Esophagus squamous epithelium (tissue), 5 donors: ENCODE measurements around the gene TUBGCP5. TPM values are rescaled to one million over a fixed set of nuclear protein-coding genes. Genes with fewer than 3 reads are reported as not detected.
"Not testable (repeated sequence)": the region's sequence is repeated elsewhere in the genome, so short reads cannot be mapped to it uniquely, and the experiment has no call there.

Experiments used
- DNase-seq: peaks from one replicate; lab custom pipeline; 2025; lab: John Stamatoyannopoulos, UW
- H3K27ac ChIP-seq, 4 donors: fragments of 200-600 bp; sonication (generic); one replicate each; pipeline ENCODE4 v1.5.1; 2016 to 2019; ENCODE audit warnings: mild to moderate bottlenecking in 1 of 4
- H3K27me3 ChIP-seq, 4 donors: fragments of 200-600 bp; sonication (generic); 1 replicate in 3 of 4; 2 replicates in 1 of 4; pipeline versions ENCODE4 v1.5.1 to v1.6.0; 2017 to 2021; ENCODE audit warnings: antibody characterized with exemption in 1 of 4
- H3K36me3 ChIP-seq, 3 donors: fragments of 200-600 bp; sonication (generic); one replicate each; pipeline ENCODE4 v1.5.1; 2016 to 2019
- H3K4me1 ChIP-seq, 3 donors: fragments of 200-600 bp; sonication (generic); one replicate each; pipeline ENCODE4 v1.5.1; 2017 to 2019
- H3K4me3 ChIP-seq, 4 donors: fragments of 200-600 bp; sonication (generic); 1 replicate in 3 of 4; 2 replicates in 1 of 4; pipeline ENCODE4 v1.5.1; 2016 to 2019; ENCODE audit warnings: mild to moderate bottlenecking in 2 of 4, moderate library complexity in 1 of 4
- H3K9me3 ChIP-seq, 3 donors: fragments of 200-600 bp; sonication (generic); one replicate each; pipeline ENCODE4 v1.5.1; 2016 to 2019
- POLR2A ChIP-seq, 4 donors: fragments of 450-650 bp; IDR thresholded peaks; one replicate each; pipeline ENCODE4 v1.6.1; 2017; ENCODE audit warnings: antibody characterized with exemption in 4 of 4, mild to moderate bottlenecking in 4 of 4, moderate library complexity in 3 of 4
- WGBS, 2 donors: methylation state at CpG; one replicate each; pipeline ENCODE4 v1.1.5; 2018; 5-methylcytosine and 5-hydroxymethylcytosine counted together
- intact Hi-C: fragments of 100-400 bp; cut with DNase I; formaldehyde crosslinking; loops from one replicate; pipeline ENCODE4 v1.15.0; 2022
- total RNA-seq, 4 donors: library from RNA; depleted of rRNA; stranded (reverse); fragments of >200 nt; gene quantifications; one replicate each; pipeline ENCODE4 v1.1.0, GENCODE V29; 2016
- TF ChIP-seq, protein P1 (sequence below), 6 experiments: fragments of 450-650 bp in 4 of 6; fragments of 200-600 bp in 2 of 6; sonication (generic) in 2 of 6; IDR thresholded peaks; one replicate each; pipeline ENCODE4 v1.5.1; 2016 to 2019; ENCODE audit warnings: antibody characterized with exemption in 6 of 6, mild to moderate bottlenecking in 4 of 6, moderate library complexity in 4 of 6
- donor health status: DM: yes; HTN: yes; CAD: no.

TUBGCP5 gene
- total RNA-seq, 4 donors from 2014 or later, result 10.6 to 33.6 (median 20.0) TPM

DNA sequence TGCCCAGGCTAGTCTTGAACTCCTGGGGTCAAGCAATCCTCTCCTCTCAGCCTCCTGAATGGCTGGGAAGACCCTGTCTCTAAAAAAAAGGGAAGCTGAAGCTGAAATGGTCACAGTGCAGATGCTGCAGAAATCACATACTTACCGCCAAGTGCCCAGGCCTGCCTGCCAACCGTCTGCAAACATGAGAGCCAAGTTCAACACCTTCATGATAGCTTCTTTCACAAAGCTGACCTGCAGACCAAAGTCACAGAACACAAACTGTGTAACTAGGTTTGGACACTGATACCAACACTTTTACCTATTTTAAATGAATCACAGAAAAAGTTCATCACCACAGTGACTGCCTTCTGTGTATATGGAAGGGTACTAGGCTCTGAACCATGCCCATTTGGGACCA lies 36.4 kb downstream of the TUBGCP5 start:
- Histone ChIP-seq H3K9me3 (no peaks in the 10 kb centered on the region), H3K4me3 (no peak overlapping the region), H3K27me3 (no peaks in the 10 kb centered on the region), H3K4me1 (no peaks in the 10 kb centered on the region), H3K27ac (no peak overlapping the region), H3K36me3 (peaks cover 0 to 100% (median 12%) of the 10 kb centered on the region in 3 donors)
- intact Hi-C loops, result no loop called here
- WGBS, 2 donors, result 77 to 93% methylated on average over 2 of the region's 2 CpGs
- no peak for TF ChIP-seq POLR2A (IDR thresholded peaks at IDR 0.05)
- TF ChIP-seq, protein P1, sequence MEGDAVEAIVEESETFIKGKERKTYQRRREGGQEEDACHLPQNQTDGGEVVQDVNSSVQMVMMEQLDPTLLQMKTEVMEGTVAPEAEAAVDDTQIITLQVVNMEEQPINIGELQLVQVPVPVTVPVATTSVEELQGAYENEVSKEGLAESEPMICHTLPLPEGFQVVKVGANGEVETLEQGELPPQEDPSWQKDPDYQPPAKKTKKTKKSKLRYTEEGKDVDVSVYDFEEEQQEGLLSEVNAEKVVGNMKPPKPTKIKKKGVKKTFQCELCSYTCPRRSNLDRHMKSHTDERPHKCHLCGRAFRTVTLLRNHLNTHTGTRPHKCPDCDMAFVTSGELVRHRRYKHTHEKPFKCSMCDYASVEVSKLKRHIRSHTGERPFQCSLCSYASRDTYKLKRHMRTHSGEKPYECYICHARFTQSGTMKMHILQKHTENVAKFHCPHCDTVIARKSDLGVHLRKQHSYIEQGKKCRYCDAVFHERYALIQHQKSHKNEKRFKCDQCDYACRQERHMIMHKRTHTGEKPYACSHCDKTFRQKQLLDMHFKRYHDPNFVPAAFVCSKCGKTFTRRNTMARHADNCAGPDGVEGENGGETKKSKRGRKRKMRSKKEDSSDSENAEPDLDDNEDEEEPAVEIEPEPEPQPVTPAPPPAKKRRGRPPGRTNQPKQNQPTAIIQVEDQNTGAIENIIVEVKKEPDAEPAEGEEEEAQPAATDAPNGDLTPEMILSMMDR (IDR thresholded peaks at IDR 0.05), result no peak
- no peak for DNase-seq

DNA sequence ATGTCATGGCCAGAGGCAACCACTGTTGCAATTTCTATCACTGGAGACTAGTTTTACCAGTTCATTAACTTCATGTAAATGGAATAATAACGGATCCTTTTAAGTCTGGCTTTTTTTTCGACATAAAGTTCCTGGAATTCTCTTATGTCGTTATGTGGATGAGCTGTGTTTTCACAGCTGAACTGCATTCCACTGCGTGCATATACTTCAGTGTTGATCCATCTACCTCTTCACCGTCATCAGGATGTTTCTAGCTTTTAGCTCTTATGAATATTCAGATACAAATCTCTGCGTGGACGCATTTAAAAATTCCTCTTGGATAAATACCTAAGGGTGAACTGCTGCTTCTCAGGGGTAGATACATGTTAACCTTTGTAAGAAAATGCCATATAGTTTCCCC lies 43.6 kb downstream of the TUBGCP5 start:
- 62 to 70% methylated on average over 7 of the region's 7 CpGs for WGBS, 2 donors
- Histone ChIP-seq H3K36me3 (peaks cover 0 to 80% (median 7%) of the 10 kb centered on the region in 3 donors), H3K4me1 (no peaks in the 10 kb centered on the region), H3K4me3 (no peak overlapping the region), H3K9me3 (no peaks in the 10 kb centered on the region), H3K27ac (no peak overlapping the region), H3K27me3 (no peaks in the 10 kb centered on the region)
- TF ChIP-seq, protein P1 (IDR thresholded peaks at IDR 0.05), result no peak
- intact Hi-C loops, result no loop called here
- no peak for DNase-seq

DNA sequence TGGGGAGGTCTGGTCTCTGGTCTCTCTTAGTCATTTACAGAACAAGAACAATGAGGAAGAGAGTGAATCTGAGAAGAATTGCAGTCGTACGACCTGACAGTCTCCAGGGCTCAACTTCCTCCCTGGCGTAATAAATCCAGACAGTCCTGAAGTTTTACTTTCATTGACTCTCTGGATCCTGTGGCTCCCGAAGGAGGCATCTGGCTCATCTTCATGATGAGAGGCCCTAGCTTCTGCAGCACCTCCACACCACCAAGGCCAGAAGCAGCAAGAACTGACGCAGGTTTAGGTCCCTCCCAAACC lies 47.4 kb downstream of the TUBGCP5 start:
- intact Hi-C loops, result no loop called here
- TF ChIP-seq, protein P1 (IDR thresholded peaks at IDR 0.05), result no peak
- 71 to 79% methylated on average over 5 of the region's 5 CpGs for WGBS, 2 donors
- Histone ChIP-seq H3K36me3 (peaks cover 0 to 42% (median 7%) of the 10 kb centered on the region in 3 donors), H3K9me3 (no peaks in the 10 kb centered on the region), H3K27ac (no peak overlapping the region), H3K4me3 (no peak overlapping the region), H3K4me1 (no peaks in the 10 kb centered on the region), H3K27me3 (no peaks in the 10 kb centered on the region)
- no peak for DNase-seq

DNA sequence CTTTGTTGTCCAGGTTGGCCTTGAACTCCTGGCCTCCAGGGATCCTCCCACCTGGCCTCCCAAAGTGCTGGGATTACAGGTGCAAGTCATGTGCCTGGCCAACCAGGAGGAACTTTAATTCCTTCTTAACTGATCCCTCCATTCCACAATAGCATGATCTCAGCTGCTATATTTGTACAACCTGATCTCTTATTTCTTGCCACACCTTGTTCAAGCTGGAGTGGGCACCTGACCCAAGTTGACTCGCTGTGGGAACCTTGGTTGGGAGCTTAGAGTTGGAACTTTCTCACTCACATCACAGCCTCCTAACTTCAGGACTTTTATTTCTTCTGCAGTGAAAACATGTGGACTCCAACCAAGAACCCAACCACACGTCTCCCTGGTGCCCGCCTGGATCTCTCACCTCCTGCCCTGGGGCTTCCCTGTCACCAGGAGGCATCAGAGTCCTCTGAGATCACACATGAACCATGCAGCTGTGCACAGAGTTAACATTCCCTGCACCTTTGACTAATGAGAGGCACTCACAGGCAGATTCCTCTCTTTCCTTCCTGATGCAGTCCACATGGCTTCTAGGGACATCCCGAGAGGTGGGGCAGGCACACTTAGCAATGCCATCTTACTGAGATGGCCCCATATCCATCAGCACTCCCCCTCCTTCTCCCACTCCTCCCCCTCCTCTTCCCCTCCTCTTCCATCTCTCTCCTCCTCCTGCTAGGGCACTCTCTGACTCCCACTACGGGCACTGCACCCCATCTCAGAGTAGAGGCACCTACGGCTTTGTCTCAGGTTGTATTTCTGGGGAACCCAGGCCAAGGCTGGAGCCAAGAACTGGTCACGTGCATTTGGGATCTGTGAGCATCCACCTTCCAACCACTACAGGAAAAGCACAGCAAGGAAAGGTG lies 49.5 kb downstream of the TUBGCP5 start:
- peaks cover 0 to 20% (median 7%) of the 10 kb centered on the region in 3 donors for H3K36me3 ChIP-seq
- H3K4me3 ChIP-seq, result no peak overlapping the region
- no peaks in the 10 kb centered on the region for H3K4me1 ChIP-seq
- no peaks in the 10 kb centered on the region for H3K27me3 ChIP-seq
- intact Hi-C loops, result no loop called here
- no peak for DNase-seq
- H3K9me3 ChIP-seq, result no peaks in the 10 kb centered on the region
- no peak overlapping the region for H3K27ac ChIP-seq
- 61 to 62% methylated on average over 6 to 7 of the region's 7 CpGs for WGBS, 2 donors
- TF ChIP-seq, protein P1 (IDR thresholded peaks at IDR 0.05), result no peak
- no peak for TF ChIP-seq POLR2A (IDR thresholded peaks at IDR 0.05)

DNA sequence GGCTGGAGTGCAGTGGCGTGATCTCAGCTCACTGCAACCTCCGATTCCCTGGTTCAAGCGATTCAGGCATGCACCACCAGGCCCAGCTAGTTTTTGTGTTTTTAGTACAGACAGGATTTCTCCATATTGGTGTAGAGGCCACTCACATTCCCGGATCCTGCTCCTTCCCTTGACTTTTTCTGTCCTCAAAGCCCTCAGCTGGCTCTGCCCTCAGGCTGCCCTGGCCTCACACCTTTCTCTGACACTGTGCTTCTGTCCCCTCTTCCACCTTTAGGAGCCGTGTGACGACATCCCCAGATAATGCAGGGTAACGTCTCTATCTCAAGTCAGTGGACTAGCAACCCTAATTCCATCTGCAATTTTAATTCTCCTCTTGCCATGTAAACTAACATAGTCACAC lies 50.6 kb downstream of the TUBGCP5 start:
- Histone ChIP-seq H3K27me3 (no peaks in the 10 kb centered on the region), H3K4me3 (no peak overlapping the region), H3K4me1 (no peaks in the 10 kb centered on the region), H3K36me3 (peaks cover 0 to 10% (median under 1%) of the 10 kb centered on the region in 3 donors), H3K27ac (no peak overlapping the region), H3K9me3 (no peaks in the 10 kb centered on the region)
- WGBS, 2 donors, result 86 to 88% methylated on average over 7 of the region's 7 CpGs
- no peak for DNase-seq
- intact Hi-C loops, result no loop called here
- no peak for TF ChIP-seq POLR2A (IDR thresholded peaks at IDR 0.05)
- TF ChIP-seq, protein P1 (IDR thresholded peaks at IDR 0.05), result no peak

DNA sequence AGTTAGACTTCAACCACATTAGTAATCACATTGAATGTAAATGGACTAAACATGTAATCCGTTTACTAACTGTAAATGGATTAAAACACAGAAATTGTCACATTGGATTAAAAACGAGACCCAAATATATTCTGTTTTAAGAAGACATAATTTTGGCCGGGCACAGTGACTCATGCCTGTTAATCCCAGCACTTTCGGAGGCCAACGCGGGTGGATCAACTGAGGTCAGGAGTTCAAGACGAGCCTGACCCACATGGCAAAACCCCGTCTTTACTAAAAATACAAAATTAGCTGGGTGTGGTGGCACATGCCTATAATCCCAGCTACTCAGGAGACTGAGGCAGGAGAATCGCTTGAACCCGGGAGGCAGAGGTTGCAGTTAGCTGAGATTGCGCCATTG lies 57.4 kb downstream of the TUBGCP5 start:
- intact Hi-C loops, H3K4me3 ChIP-seq, H3K9me3 ChIP-seq, H3K36me3 ChIP-seq, H3K27me3 ChIP-seq, DNase-seq: not testable (repeated sequence)
- H3K4me1 ChIP-seq, result peaks cover 4 to 39% (median 6%) of the 10 kb centered on the region in 3 donors
- 51 to 52% methylated on average over 11 of the region's 11 CpGs for WGBS, 2 donors
- peak overlapping the region in 1 of 4 donors; percentile 96 for H3K27ac ChIP-seq
